ENCODE data around the gene ABHD5. TPM values are rescaled to one million over a fixed set of nuclear protein-coding genes. Genes with fewer than 3 reads are reported as not detected.

ABHD5 gene
- total and polyA plus RNA-seq, 8 donors: 3.2 to 38.0 (median 24.5) TPM

- 59 to 72% (median 66%) methylated on average over 5 of the region's 5 CpGs for WGBS, 5 donors
- no peak for TF ChIP-seq EP300 (IDR thresholded peaks at IDR 0.05)
- TF ChIP-seq POLR2AphosphoS5 (IDR thresholded peaks at IDR 0.05): no peak
- no peak for TF ChIP-seq CTCF (IDR thresholded peaks at IDR 0.05)
- TF ChIP-seq POLR2A (IDR thresholded peaks at IDR 0.05): no peak
These were observed 37.7 kb downstream of the ABHD5 start for GRCh38 chr3:43728476-43728875.

GRCh38 chr3:43728947-43729346, 38.2 kb downstream of the ABHD5 start:
- peaks cover 0 to 31% (median 17%) of the 10 kb centered on the region in 4 donors for H3K36me3 ChIP-seq
- H3K27ac ChIP-seq: no peak overlapping the region
- no peak overlapping the region for H3K4me3 ChIP-seq
- intact Hi-C loops (cut with DNase I; ENCODE audit: low total_unique reads): no loop called here
- no peaks in the 10 kb centered on the region for H3K9me3 ChIP-seq
- WGBS, 5 donors: 88 to 95% (median 92%) methylated on average over 5 of the region's 5 CpGs
- peaks cover 0 to 19% (median 0%) of the 10 kb centered on the region in 4 donors for H3K4me1 ChIP-seq
- no peaks in the 10 kb centered on the region for H3K27me3 ChIP-seq
- no peak for TF ChIP-seq CTCF (IDR thresholded peaks at IDR 0.05)
- no peak for TF ChIP-seq POLR2AphosphoS5 (IDR thresholded peaks at IDR 0.05)
- TF ChIP-seq EP300 (IDR thresholded peaks at IDR 0.05): no peak
- TF ChIP-seq POLR2A (IDR thresholded peaks at IDR 0.05): no peak
- DNase-seq: no peak

More at GRCh38 chr3:43728476-43728875, 37.7 kb downstream of the ABHD5 start:
- Histone ChIP-seq H3K9me3 (no peaks in the 10 kb centered on the region), H3K4me3 (no peak overlapping the region), H3K4me1 (peaks cover 0 to 15% (median 0%) of the 10 kb centered on the region in 4 donors), H3K27me3 (no peaks in the 10 kb centered on the region), H3K27ac (no peak overlapping the region), H3K36me3 (peaks cover 0 to 30% (median 15%) of the 10 kb centered on the region in 4 donors)
- intact Hi-C loops (cut with DNase I; ENCODE audit: low total_unique reads): no loop called here
- DNase-seq: no peak

- 39 to 50% (median 47%) methylated on average over 1 of the region's 1 CpG for WGBS, 5 donors
These were observed 39.1 kb downstream of the ABHD5 start for GRCh38 chr3:43729707-43730414.

More at GRCh38 chr3:43729707-43730414, 39.1 kb downstream of the ABHD5 start:
- peaks cover 0 to 23% (median 0%) of the 10 kb centered on the region in 4 donors for H3K4me1 ChIP-seq
- H3K36me3 ChIP-seq: peaks cover 0 to 35% (median 17%) of the 10 kb centered on the region in 4 donors
- H3K27me3 ChIP-seq: no peaks in the 10 kb centered on the region
- TF ChIP-seq POLR2AphosphoS5 (IDR thresholded peaks at IDR 0.05) (peak in 2 of 3 donors; percentile 9 to 41), CTCF (IDR thresholded peaks at IDR 0.05) (no peak), POLR2A (IDR thresholded peaks at IDR 0.05) (no peak)
- intact Hi-C loops (cut with DNase I; ENCODE audit: low total_unique reads): no loop called here
- H3K27ac ChIP-seq: peak overlapping the region in 2 of 5 donors; percentile 14 to 28
- H3K9me3 ChIP-seq: no peaks in the 10 kb centered on the region
- peak; percentile 25 to 61 for DNase-seq
- H3K4me3 ChIP-seq: no peak overlapping the region

Measured in stomach (tissue), 9 donors.